Measurements from ENCODE around the gene B3GAT1.

Gene B3GAT1

GRCh38 chr11:134330611-134331353 lies 81.3 kb downstream of the B3GAT1 start:
- DNase-seq, result no peak

Measured in suppressor macrophage treated with lipopolysaccharide for 4 hours (primary cell).